ENCODE data around the gene CCDC51.
A peak's percentile ranks its signal among the peaks of the same experiment; 100 is the strongest.
"Not testable (repeated sequence)": the region's sequence is repeated elsewhere in the genome, so short reads cannot be mapped to it uniquely, and the experiment has no call there.

CCDC51 gene

GRCh38 chr3:48439820-48440589, at the start of gene CCDC51, which contains the start of gene TMA7:
Gene CCDC51 (minus strand): TSS chr3:48440119. CDS start chr3:48435128, 4,991 bp downstream.
Gene TMA7 (plus strand): TSS chr3:48440257. CDS start chr3:48440297, 40 bp downstream.
- DNase-seq (ENCODE audit: low read depth in 3 of 3): peak; percentile 95 to 99 (median 99)

GRCh38 chr3:48486952-48487351, 47.0 kb upstream of the CCDC51 start:
- DNase-seq (ENCODE audit: low read depth in 3 of 3): no peak

- DNase-seq (ENCODE audit: low read depth in 3 of 3): not testable (repeated sequence)
Observed at GRCh38 chr3:48482822-48483221, 42.9 kb upstream of the CCDC51 start.

GRCh38 chr3:48480891-48481290, 41.0 kb upstream of the CCDC51 start:
- not testable (repeated sequence) for DNase-seq (ENCODE audit: low read depth in 3 of 3)

GRCh38 chr3:48478626-48479555, 39.0 kb upstream of the CCDC51 start:
- DNase-seq (ENCODE audit: low read depth in 3 of 3): no peak

- DNase-seq (ENCODE audit: low read depth in 3 of 3): no peak
Observed at GRCh38 chr3:48477959-48478520, 38.1 kb upstream of the CCDC51 start.

- DNase-seq (ENCODE audit: low read depth in 3 of 3): no peak
Observed at GRCh38 chr3:48476426-48477053, 36.6 kb upstream of the CCDC51 start.

- DNase-seq (ENCODE audit: low read depth in 3 of 3): no peak
Observed at GRCh38 chr3:48475188-48475587, 35.3 kb upstream of the CCDC51 start.

- DNase-seq (ENCODE audit: low read depth in 3 of 3): no peak
Observed at GRCh38 chr3:48474619-48475018, 34.7 kb upstream of the CCDC51 start.

- DNase-seq (ENCODE audit: low read depth in 3 of 3): not testable (repeated sequence)
Observed at GRCh38 chr3:48474031-48474430, 34.1 kb upstream of the CCDC51 start.

- DNase-seq (ENCODE audit: low read depth in 3 of 3): no peak
Observed at GRCh38 chr3:48473617-48473952, 33.7 kb upstream of the CCDC51 start.

- DNase-seq (ENCODE audit: low read depth in 3 of 3): peak; percentile 89 to 97 (median 91)
Observed at GRCh38 chr3:48472923-48473616, 33.2 kb upstream of the CCDC51 start.

- no peak for DNase-seq (ENCODE audit: low read depth in 3 of 3)
Observed at GRCh38 chr3:48472673-48472922, 32.7 kb upstream of the CCDC51 start.

- no peak for DNase-seq (ENCODE audit: low read depth in 3 of 3)
Observed at GRCh38 chr3:48470286-48470685, 30.4 kb upstream of the CCDC51 start.

GRCh38 chr3:48469046-48469915, 29.4 kb upstream of the CCDC51 start:
- no peak for DNase-seq (ENCODE audit: low read depth in 3 of 3)

- DNase-seq (ENCODE audit: low read depth in 3 of 3): no peak
Observed at GRCh38 chr3:48468329-48468731, 28.4 kb upstream of the CCDC51 start.

GRCh38 chr3:48467473-48468267, 27.8 kb upstream of the CCDC51 start:
- no peak for DNase-seq (ENCODE audit: low read depth in 3 of 3)

- no peak for DNase-seq (ENCODE audit: low read depth in 3 of 3)
Observed at GRCh38 chr3:48467110-48467454, 27.2 kb upstream of the CCDC51 start.

- DNase-seq (ENCODE audit: low read depth in 3 of 3): peak in 1 of 3 experiments; percentile 35
Observed at GRCh38 chr3:48466386-48467109, 26.6 kb upstream of the CCDC51 start.
